Measurements from ENCODE around the gene ACSF2. TPM values are rescaled to one million over a fixed set of nuclear protein-coding genes. Genes with fewer than 3 reads are reported as not detected.

ACSF2 gene
- total and polyA plus RNA-seq, 2 of the 13 experiments (the other 11 are each of a cell fraction or from before 2014, with no cell fraction given), result 87.3 to 109 TPM

- no peak for ATAC-seq
- TF ChIP-seq TRIM22 (IDR thresholded peaks at IDR 0.05), result no peak
- no peak for TF ChIP-seq KDM6A (CRISPR knock-in tag; IDR thresholded peaks at IDR 0.05; ENCODE audit: low read depth)
- peak; percentile 92 for TF ChIP-seq ZKSCAN1 (IDR thresholded peaks at IDR 0.05; ENCODE audit: low read length)
- TF ChIP-seq SUZ12 (IDR thresholded peaks at IDR 0.05; ENCODE audit: low read depth, low read length), result no peak
- TF ChIP-seq, protein P1, sequence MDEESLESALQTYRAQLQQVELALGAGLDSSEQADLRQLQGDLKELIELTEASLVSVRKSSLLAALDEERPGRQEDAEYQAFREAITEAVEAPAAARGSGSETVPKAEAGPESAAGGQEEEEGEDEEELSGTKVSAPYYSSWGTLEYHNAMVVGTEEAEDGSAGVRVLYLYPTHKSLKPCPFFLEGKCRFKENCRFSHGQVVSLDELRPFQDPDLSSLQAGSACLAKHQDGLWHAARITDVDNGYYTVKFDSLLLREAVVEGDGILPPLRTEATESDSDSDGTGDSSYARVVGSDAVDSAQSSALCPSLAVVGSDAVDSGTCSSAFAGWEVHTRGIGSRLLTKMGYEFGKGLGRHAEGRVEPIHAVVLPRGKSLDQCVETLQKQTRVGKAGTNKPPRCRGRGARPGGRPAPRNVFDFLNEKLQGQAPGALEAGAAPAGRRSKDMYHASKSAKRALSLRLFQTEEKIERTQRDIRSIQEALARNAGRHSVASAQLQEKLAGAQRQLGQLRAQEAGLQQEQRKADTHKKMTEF (CRISPR knock-in tag; IDR thresholded peaks at IDR 0.05), result no peak
- no peak for TF ChIP-seq ZHX1 (CRISPR knock-in tag; IDR thresholded peaks at IDR 0.05; ENCODE audit: low read depth)
- TF ChIP-seq, protein P2, sequence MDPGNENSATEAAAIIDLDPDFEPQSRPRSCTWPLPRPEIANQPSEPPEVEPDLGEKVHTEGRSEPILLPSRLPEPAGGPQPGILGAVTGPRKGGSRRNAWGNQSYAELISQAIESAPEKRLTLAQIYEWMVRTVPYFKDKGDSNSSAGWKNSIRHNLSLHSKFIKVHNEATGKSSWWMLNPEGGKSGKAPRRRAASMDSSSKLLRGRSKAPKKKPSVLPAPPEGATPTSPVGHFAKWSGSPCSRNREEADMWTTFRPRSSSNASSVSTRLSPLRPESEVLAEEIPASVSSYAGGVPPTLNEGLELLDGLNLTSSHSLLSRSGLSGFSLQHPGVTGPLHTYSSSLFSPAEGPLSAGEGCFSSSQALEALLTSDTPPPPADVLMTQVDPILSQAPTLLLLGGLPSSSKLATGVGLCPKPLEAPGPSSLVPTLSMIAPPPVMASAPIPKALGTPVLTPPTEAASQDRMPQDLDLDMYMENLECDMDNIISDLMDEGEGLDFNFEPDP (CRISPR knock-in tag; conservative IDR thresholded peaks at IDR 0.05), result 0 out of 2 replicates have a peak, but pooled peaks have one; percentile 11
- TF ChIP-seq HOXA9 (CRISPR knock-in tag; IDR thresholded peaks at IDR 0.05; ENCODE audit: borderline replicate concordance), result 0 out of 2 replicates have a peak, but pooled peaks have one; percentile 10
- no peak for TF ChIP-seq NONO (IDR thresholded peaks at IDR 0.05)
- TF ChIP-seq NONO (CRISPR knock-in tag; conservative IDR thresholded peaks at IDR 0.05), result 0 out of 2 replicates have a peak, but pooled peaks have one; percentile 3
- H3K79me2 ChIP-seq (ENCODE audit: insufficient read depth, low read length), result peaks cover 3% of the 10 kb centered on the region
- intact Hi-C loops (cut with micrococcal nuclease; ENCODE audit: unreplicated experiment), result no loop called here
- no peak overlapping the region for H2AFZ ChIP-seq (ENCODE audit: low read length)
- no peaks in the 10 kb centered on the region for H3K27me3 ChIP-seq (ENCODE audit: control insufficient read depth in 1 of 2, insufficient read depth in 2 of 2, low read length in 2 of 2)
- BruUV-seq (replicated peaks), result no TSS peak
- in situ Hi-C loops (cut with HindIII; ENCODE audit: extremely low pct_ligation_motif_present, low pct_unique_long_range_greater_than_20kb), result loop anchor here (5.0 kb wide), 2 partner anchors 147 to 217 kb away; no protein-coding TSS in a partner anchor
- ChIA-PET CTCF (ENCODE audit: low intra/inter-chr PET ratio, low total read pairs) (interaction anchor here (2.5 to 3.0 kb wide), 3 partner anchors 52 to 118 kb away, joined by 20 to 43 read pairs (median 20); partner anchors contain the start of gene LRRC59), POLR2A (interaction anchor here (1.1 to 2.5 kb wide), 11 partner anchors 12 to 214 kb away, joined by 3 to 28 read pairs (median 5); partner anchors contain the start of gene LRRC59)
- H3K4me1 ChIP-seq (ENCODE audit: insufficient read depth, low read length), result peaks cover 50% of the 10 kb centered on the region
- H4K20me1 ChIP-seq (ENCODE audit: insufficient read depth, low read length), result peaks cover 4% of the 10 kb centered on the region; the same call in 1 of the 2 replicates
- H3K4me2 ChIP-seq (ENCODE audit: low read depth, low read length), result peak overlapping the region; percentile 94
- no peak for DNase-seq (ENCODE audit: low spot score)
- no peak overlapping the region for H3K4me3 ChIP-seq (replicated peaks in 1 of 3; ENCODE audit: insufficient read depth in 1 of 3, low read depth in 2 of 3, low read length in 3 of 3)
- peaks cover 9 to 19% of the 10 kb centered on the region in 2 experiments; a peak in 4 of 5 replicates for H3K36me3 ChIP-seq (replicated peaks in 1 of 2; ENCODE audit: control insufficient read depth in 1 of 2, insufficient read depth in 2 of 2, low read length in 2 of 2)
- no peaks in the 10 kb centered on the region for H3K9me3 ChIP-seq (ENCODE audit: low read length)
- no peak for FAIRE-seq
- H3K27ac ChIP-seq (ENCODE audit: extremely low read length, insufficient read depth, low read length), result no peak overlapping the region
- H3K9ac ChIP-seq (ENCODE audit: insufficient read depth, low read depth, low read length), result no peak overlapping the region
- 99% methylated on average over 7 of the region's 7 CpGs for WGBS (ENCODE audit: low lambda C conversion rate)
Observed at GRCh38 chr17:50480142-50480764, 54.2 kb downstream of the ACSF2 start.

Data from HepG2 (cell line).